Skeletal muscle cell (primary cell): Measurements from ENCODE around the gene DNAJB11.
"Not testable (repeated sequence)": the region's sequence is repeated elsewhere in the genome, so short reads cannot be mapped to it uniquely, and the experiment has no call there.

Experiments used
- DNase-seq: peaks from one replicate; pipeline ENCODE4 v3.0.0-alpha.2; 2010; ENCODE audit warnings: low read depth
- H3K4me3 ChIP-seq: 2 replicates; pipeline ENCODE4 v1.5.1; 2011; ENCODE audit warnings: low read depth, mild to moderate bottlenecking, control low read depth, low read length, moderate library complexity

Gene DNAJB11

GRCh38 chr3:186549497-186549896, 21.0 kb upstream of the DNAJB11 start:
- no peak overlapping the region for H3K4me3 ChIP-seq
- no peak for DNase-seq

DNA sequence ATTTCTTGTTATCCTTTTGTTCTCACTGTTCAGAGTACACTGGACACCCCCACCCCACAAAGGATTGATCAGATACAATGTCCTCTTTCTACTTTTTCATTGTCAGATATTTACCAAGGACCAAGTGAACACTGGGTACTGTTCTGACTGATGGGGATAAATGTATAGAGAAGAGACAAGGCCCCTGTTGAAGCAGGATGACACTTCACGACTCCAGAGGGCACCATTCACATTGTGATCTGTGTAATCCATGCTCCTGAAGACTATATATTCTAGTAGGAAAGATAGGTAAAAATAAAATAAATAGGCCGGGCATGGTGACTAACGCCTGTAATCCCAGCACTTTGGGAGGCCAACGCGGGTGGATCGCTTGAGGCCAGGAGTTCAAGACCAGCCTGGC, 19.1 kb upstream of the DNAJB11 start:
- no peak for DNase-seq
- no peak overlapping the region for H3K4me3 ChIP-seq

- no peak overlapping the region for H3K4me3 ChIP-seq
- DNase-seq, result no peak
Observed at GRCh38 chr3:186552408-186553031, 18.0 kb upstream of the DNAJB11 start.

- DNase-seq, result no peak
- H3K4me3 ChIP-seq, result no peak overlapping the region
Observed at GRCh38 chr3:186564586-186564985, 5.9 kb upstream of the DNAJB11 start.

GRCh38 chr3:186566772-186567071, 3.8 kb upstream of the DNAJB11 start:
- H3K4me3 ChIP-seq, result peak overlapping the region; percentile 98
- DNase-seq, result no peak

- DNase-seq, result peak; percentile 67
- peak within 1 kb of the TSS; percentile 98 for H3K4me3 ChIP-seq
Observed at GRCh38 chr3:186567072-186567921, 3.2 kb upstream of the DNAJB11 start, which contains the start of gene TBCCD1. TSS of gene TBCCD1 (minus strand) at chr3:186567339. CDS start at chr3:186564329, 3,010 bp downstream.

- not testable (repeated sequence) for DNase-seq
- peak overlapping the region; percentile 54 for H3K4me3 ChIP-seq
Observed at GRCh38 chr3:186569361-186569760, 1.2 kb upstream of the DNAJB11 start.

DNA sequence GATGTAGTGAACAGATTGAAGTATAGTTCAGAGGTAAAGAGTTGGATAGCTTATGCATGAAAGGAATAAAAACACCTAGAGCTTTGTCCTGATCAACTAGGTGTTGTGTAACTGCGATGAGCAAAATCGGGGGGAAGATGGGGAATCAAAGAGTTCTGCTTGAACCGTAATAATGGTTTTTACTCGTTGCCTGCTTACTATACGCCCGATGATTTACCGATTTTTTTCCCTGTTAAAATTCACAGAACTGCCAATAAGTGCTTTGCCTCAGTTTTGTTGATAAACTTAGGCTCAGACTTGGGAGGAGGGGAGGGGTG, 783 bp upstream of the DNAJB11 start:
- H3K4me3 ChIP-seq, result peak overlapping the region; percentile 54

DNA sequence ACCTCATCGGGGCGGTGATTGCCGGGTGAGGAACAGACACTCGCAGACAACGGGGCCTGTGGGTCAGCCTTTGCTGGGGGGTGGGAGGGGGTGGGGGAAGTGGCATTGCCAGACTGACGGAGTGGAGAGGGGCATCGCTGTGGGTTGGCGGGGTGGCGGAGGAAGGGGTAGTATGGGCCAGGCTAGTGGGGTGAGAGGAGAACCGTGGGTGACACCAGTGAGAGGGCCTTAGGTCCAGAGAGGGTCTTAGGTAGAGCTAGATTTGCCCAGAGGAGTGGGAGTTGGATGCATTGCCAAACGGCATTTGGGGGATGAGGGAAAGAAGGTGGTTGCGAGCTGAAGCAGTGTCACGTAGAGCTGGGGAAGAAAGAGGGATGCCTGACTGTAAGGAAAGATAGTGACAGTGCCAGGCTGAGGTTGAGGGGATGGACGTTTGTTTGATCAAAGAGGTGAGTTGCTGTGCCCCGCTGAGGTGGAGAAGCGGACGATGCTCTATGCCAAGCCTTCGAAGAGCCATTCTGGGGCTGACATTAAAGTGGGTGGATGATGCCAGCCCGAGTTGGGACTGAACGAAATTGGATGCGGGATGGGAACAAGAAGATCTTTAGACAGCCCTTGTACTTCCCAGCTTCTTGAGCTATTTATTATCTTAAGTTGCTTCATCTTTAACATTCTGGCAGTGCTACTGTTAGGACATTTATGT, 572 bp downstream of the DNAJB11 start:
- peak overlapping the region; percentile 95 for H3K4me3 ChIP-seq
- no peak for DNase-seq

More for the DNA sequence above, 783 bp upstream of the DNAJB11 start:
- no peak for DNase-seq

- no peak for DNase-seq
- H3K4me3 ChIP-seq, result peak overlapping the region; percentile 95
Observed at GRCh38 chr3:186571644-186572013, 1.1 kb downstream of the DNAJB11 start.

DNA sequence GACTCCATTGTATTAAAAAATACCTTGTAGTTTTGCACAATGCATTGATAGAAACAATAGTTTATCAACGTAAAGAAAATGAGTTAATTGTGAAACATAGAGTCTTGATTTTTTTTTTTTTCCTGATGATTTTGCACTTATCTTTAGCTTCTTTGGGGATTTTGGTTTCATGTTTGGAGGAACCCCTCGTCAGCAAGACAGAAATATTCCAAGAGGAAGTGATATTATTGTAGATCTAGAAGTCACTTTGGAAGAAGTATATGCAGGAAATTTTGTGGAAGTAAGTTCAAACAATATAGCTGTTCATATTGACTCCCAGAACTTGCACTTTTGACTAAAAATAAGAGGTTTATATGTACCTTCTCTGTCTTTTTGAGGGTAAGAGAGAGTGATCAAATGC, 7.0 kb downstream of the DNAJB11 start:
- DNase-seq, result no peak
- H3K4me3 ChIP-seq, result no peak overlapping the region

DNA sequence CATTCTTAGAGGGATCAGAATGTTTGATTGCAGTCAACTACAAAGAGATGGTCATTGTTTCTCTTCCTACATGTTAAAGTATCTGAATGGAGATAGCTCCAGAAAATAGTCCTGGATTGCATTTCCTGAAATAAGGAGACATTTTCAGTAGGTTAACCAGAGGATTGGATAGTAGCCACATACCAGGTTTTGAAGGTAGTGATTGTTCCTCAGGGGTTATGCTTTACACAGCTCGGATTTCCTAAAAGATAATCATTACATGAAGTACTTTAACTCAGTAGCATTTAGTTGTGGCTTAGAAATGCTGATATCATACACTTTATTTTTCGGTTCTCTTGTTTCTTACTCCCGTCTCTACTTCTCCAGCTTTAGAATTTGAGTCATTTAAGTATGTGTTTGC, 10.3 kb downstream of the DNAJB11 start:
- DNase-seq, result no peak
- H3K4me3 ChIP-seq, result no peak overlapping the region

GRCh38 chr3:186582541-186582940, 12.0 kb downstream of the DNAJB11 start:
- no peak overlapping the region for H3K4me3 ChIP-seq
- no peak for DNase-seq

- no peak for DNase-seq
- H3K4me3 ChIP-seq, result no peak overlapping the region
Observed at GRCh38 chr3:186583831-186584230, 13.3 kb downstream of the DNAJB11 start.

GRCh38 chr3:186586245-186586644, 15.7 kb downstream of the DNAJB11 start:
- not testable (repeated sequence) for DNase-seq, H3K4me3 ChIP-seq

DNA sequence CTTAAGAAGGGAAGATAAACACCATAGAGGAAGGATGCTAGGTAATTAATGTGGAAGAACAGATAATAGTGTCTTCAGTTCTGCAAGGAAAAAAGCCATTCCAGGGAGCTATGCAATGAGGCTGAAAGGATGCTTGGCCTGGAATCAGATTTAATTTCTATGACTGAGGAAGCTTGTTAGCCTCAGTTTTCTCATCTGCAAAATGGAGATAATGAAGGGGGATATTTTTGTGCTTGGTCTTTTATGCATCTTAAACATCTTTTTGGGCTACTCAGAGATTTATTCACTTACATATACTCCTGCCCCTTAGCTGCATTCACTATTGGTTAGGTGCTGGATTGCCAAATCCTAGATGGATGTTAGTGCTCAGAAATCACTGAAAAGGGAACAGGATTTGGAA, 16.7 kb downstream of the DNAJB11 start:
- H3K4me3 ChIP-seq, result no peak overlapping the region
- no peak for DNase-seq

GRCh38 chr3:186588632-186589031, 18.1 kb downstream of the DNAJB11 start:
- DNase-seq, result no peak
- no peak overlapping the region for H3K4me3 ChIP-seq

GRCh38 chr3:186589121-186589520, 18.6 kb downstream of the DNAJB11 start:
- DNase-seq, result no peak
- H3K4me3 ChIP-seq, result no peak overlapping the region

DNA sequence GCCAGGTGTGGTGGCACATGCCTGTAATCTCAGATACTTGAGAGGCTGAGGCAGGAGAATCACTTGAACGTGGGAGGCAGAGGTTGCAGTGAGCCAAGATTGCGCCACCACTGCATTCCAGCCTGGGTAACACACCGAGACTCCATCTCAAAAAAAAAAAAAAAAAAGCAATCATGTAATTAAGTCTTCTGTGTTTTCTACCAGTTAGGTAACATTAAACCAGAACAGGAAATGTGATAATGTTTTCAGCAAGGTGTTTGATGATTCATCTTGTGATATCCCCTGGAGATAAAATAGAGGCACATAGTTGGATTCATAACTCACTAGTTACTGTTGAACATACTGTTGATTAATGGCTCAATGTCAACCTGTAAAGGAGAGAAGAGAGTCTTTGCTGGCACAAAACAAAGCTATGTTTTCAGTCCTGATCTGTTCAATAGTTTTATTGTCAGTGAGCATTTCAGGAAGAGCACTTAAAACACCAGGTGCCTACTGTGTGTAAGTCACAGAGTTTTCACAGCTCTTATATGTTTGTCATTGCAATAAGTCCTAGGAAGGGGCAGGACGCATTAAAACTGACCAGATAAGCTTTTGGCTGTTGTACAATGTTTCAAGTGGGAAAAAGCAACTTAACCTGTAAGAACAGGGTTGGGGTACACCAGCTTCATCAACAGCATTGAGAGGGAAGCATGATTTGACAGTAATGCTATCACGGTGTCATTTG, 19.5 kb downstream of the DNAJB11 start:
- no peak for DNase-seq
- H3K4me3 ChIP-seq, result no peak overlapping the region
